ENCODE measurements around the gene CLSTN2. TPM values are rescaled to one million over a fixed set of nuclear protein-coding genes. Genes with fewer than 3 reads are reported as not detected.

Gene CLSTN2
- total RNA-seq, 1 experiment from 2014 or later: 0.07 TPM

DNA sequence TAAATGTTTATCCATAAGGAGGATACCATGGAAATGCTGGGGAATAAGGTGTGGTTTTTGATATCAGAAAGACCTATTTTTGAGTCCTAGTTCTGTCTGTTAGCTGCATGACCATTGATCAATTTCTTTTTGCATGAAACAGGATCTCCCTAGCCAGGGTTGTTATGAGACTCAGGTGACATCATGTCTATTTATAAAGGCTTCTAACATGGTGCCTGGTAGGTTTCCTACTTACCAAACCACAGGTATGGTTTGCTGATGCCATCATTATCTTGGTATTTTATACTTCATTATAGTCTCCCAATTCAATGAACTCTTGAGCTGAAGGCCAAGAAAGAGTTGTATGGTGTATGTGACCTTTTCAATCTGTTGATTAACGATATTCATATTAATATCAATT lies 144.0 kb downstream of the CLSTN2 start:
- no peak for DNase-seq
- no peaks in the 10 kb centered on the region for H3K4me1 Mint-ChIP-seq (ENCODE audit: low read depth, unreplicated experiment)
- CTCF ChIA-PET: no interaction called here
- BruUV-seq (replicated peaks): no TSS peak
- intact Hi-C loops (cut with micrococcal nuclease; ENCODE audit: unreplicated experiment): no loop called here
- TF ChIP-seq, protein P1, sequence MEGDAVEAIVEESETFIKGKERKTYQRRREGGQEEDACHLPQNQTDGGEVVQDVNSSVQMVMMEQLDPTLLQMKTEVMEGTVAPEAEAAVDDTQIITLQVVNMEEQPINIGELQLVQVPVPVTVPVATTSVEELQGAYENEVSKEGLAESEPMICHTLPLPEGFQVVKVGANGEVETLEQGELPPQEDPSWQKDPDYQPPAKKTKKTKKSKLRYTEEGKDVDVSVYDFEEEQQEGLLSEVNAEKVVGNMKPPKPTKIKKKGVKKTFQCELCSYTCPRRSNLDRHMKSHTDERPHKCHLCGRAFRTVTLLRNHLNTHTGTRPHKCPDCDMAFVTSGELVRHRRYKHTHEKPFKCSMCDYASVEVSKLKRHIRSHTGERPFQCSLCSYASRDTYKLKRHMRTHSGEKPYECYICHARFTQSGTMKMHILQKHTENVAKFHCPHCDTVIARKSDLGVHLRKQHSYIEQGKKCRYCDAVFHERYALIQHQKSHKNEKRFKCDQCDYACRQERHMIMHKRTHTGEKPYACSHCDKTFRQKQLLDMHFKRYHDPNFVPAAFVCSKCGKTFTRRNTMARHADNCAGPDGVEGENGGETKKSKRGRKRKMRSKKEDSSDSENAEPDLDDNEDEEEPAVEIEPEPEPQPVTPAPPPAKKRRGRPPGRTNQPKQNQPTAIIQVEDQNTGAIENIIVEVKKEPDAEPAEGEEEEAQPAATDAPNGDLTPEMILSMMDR (IDR thresholded peaks at IDR 0.05; ENCODE audit: unreplicated experiment): no peak
- H3K9me3 Mint-ChIP-seq (ENCODE audit: low read depth, unreplicated experiment): peaks cover 3% of the 10 kb centered on the region
- no peak overlapping the region for H3K4me3 Mint-ChIP-seq (ENCODE audit: low read depth, unreplicated experiment)
- no peak overlapping the region for H3K27ac Mint-ChIP-seq (ENCODE audit: unreplicated experiment)
- peaks cover 70% of the 10 kb centered on the region for H3K27me3 Mint-ChIP-seq (ENCODE audit: unreplicated experiment)
- no peaks in the 10 kb centered on the region for H3K36me3 Mint-ChIP-seq (ENCODE audit: insufficient read depth, unreplicated experiment)

DNA sequence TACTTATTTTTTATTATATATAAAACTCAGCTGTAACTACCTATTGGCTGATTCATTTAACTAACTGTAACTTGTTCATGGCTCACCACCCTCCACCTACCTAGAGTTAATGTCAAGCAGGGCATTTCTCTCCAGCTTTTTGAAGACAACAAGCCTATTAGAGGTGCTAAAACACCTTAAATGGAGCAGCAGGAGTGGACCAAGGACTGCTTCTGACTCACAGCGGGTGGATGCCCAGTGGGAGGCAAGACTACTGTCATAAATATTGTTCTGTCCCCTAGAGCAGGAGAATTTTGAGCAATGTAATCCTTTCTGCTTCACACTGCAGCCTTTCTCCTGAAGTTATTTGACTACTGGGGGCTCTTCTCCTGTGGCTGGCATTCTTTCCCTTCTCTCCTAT lies 146.9 kb downstream of the CLSTN2 start:
- no peak for DNase-seq
- CTCF ChIA-PET: no interaction called here
- no peaks in the 10 kb centered on the region for H3K36me3 Mint-ChIP-seq (ENCODE audit: insufficient read depth, unreplicated experiment)
- H3K9me3 Mint-ChIP-seq (ENCODE audit: low read depth, unreplicated experiment): no peaks in the 10 kb centered on the region
- TF ChIP-seq, protein P1 (IDR thresholded peaks at IDR 0.05; ENCODE audit: unreplicated experiment): no peak
- intact Hi-C loops (cut with micrococcal nuclease; ENCODE audit: unreplicated experiment): no loop called here
- no peaks in the 10 kb centered on the region for H3K4me1 Mint-ChIP-seq (ENCODE audit: low read depth, unreplicated experiment)
- BruUV-seq (replicated peaks): no TSS peak
- no peak overlapping the region for H3K27ac Mint-ChIP-seq (ENCODE audit: unreplicated experiment)
- H3K27me3 Mint-ChIP-seq (ENCODE audit: unreplicated experiment): peaks cover 63% of the 10 kb centered on the region
- no peak overlapping the region for H3K4me3 Mint-ChIP-seq (ENCODE audit: low read depth, unreplicated experiment)

DNA sequence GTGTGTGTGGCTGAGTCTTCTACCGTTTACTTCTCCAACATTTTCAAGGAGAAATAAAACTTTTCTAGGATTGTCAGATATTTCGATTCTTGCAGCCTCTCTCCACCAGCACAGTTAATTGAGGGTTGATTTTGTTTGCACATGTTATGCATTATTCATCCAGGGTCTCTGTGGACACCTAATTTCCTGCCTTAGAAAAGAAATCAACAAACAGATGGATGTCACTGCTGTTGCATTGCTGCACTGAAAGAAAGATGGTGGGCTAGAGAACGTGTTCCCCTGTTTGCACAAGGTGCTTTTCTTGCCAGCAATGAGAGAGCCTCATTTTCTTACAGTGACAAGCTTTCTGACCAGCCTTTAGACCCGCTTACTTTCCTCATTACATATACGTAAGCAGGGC lies 150.0 kb downstream of the CLSTN2 start:
- no TSS peak for BruUV-seq (replicated peaks)
- intact Hi-C loops (cut with micrococcal nuclease; ENCODE audit: unreplicated experiment): no loop called here
- H3K27me3 Mint-ChIP-seq (ENCODE audit: unreplicated experiment): peaks cover 47% of the 10 kb centered on the region
- H3K36me3 Mint-ChIP-seq (ENCODE audit: insufficient read depth, unreplicated experiment): no peaks in the 10 kb centered on the region
- DNase-seq: no peak
- CTCF ChIA-PET: no interaction called here
- H3K4me1 Mint-ChIP-seq (ENCODE audit: low read depth, unreplicated experiment): no peaks in the 10 kb centered on the region
- TF ChIP-seq, protein P1 (IDR thresholded peaks at IDR 0.05; ENCODE audit: unreplicated experiment): no peak
- no peak overlapping the region for H3K4me3 Mint-ChIP-seq (ENCODE audit: low read depth, unreplicated experiment)
- no peak overlapping the region for H3K27ac Mint-ChIP-seq (ENCODE audit: unreplicated experiment)
- peaks cover 3% of the 10 kb centered on the region for H3K9me3 Mint-ChIP-seq (ENCODE audit: low read depth, unreplicated experiment)

DNA sequence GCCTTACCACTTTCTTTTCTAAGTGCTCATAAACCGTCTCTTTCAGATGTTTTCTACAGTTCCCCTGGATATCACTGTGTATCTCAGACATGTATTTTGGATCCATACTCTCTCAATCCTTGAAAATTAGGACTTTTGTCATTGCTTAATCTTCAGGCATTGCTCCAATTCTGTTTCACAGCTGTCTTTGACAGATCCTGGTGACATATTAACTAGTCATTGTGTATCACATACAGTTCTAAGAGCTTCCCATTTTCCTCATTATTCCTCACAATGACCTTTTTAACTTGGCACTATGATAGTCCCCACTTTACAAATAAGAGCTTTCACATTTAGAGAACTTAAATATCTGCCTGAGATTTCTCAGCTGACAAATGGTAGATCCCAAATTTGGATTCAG lies 151.7 kb downstream of the CLSTN2 start:
- no peak for DNase-seq
- Mint-ChIP-seq H3K27me3 (ENCODE audit: unreplicated experiment) (peaks cover 44% of the 10 kb centered on the region), H3K27ac (ENCODE audit: unreplicated experiment) (no peak overlapping the region), H3K4me1 (ENCODE audit: low read depth, unreplicated experiment) (no peaks in the 10 kb centered on the region), H3K36me3 (ENCODE audit: insufficient read depth, unreplicated experiment) (no peaks in the 10 kb centered on the region), H3K9me3 (ENCODE audit: low read depth, unreplicated experiment) (peaks cover 3% of the 10 kb centered on the region), H3K4me3 (ENCODE audit: low read depth, unreplicated experiment) (no peak overlapping the region)
- TF ChIP-seq, protein P1 (IDR thresholded peaks at IDR 0.05; ENCODE audit: unreplicated experiment): no peak
- intact Hi-C loops (cut with micrococcal nuclease; ENCODE audit: unreplicated experiment): no loop called here
- no TSS peak for BruUV-seq (replicated peaks)
- CTCF ChIA-PET: interaction anchor here (0.6 kb wide), 1 partner anchor 390 kb away, joined by 9 read pairs; no protein-coding TSS in a partner anchor
